ENCODE measurements around the gene GNAL.
A peak's percentile ranks its signal among the peaks of the same experiment; 100 is the strongest.
"Not testable (repeated sequence)": the region's sequence is repeated elsewhere in the genome, so short reads cannot be mapped to it uniquely, and the experiment has no call there.

GNAL gene

DNA sequence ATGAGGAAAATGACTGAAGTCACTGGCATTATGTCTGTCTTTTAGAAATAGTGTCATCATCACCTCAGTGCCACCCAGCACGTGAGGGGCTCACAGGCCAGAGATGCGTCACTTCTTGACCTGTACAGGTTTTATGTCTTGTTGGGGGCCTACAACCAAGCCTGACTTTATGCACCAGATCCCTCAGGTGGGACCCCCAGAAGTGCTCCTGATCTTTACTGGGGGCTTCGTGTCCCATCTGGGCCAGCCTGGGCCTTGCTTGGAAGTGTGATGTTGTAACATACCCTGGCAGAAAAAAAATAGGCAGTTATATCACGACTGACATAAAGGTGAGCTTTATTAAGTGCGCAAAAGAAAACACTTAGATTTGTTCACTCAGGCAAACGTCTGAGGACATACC lies 21.5 kb upstream of the GNAL start:
- DNase-seq: no peak
- in situ Hi-C loops (cut with MboI; ENCODE audit: low pct_unique_long_range_greater_than_20kb, low sequenced_read_pairs): no loop called here

DNA sequence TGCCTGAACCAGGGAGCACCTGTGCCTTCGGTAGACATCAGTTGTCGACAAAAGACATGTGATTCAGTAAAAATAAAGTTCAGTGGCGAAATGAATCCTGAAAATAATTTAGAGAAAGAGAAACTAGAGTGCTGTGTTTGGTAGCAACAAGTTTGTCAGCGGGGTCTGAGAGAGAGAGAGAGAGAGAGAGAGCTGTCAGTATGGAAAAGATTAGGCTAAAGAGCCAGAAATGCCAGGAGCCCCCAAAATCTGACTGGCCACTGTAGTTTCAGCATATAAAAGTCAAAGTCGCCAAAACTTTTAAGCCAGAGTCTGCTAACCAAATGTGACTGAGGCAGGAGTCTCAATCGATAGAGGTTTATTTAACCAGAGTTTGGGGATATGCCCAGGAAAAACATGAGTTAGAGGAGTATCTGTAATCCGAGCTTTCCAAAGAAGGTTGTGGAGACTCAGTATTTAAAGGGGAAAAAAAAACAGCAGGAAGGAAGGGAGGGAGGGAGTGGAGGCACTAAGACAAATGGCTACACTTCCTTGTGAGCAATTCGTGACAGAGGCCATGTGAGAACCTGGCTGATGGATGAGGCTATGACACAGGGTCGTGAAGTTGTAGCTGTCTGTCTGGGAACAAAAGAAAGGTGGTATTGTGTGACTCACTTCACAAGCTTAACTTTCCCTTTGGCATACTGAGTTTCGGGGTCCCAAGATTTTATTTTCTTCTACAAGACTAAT lies 20.5 kb upstream of the GNAL start:
- in situ Hi-C loops (cut with MboI; ENCODE audit: low pct_unique_long_range_greater_than_20kb, low sequenced_read_pairs): no loop called here

DNA sequence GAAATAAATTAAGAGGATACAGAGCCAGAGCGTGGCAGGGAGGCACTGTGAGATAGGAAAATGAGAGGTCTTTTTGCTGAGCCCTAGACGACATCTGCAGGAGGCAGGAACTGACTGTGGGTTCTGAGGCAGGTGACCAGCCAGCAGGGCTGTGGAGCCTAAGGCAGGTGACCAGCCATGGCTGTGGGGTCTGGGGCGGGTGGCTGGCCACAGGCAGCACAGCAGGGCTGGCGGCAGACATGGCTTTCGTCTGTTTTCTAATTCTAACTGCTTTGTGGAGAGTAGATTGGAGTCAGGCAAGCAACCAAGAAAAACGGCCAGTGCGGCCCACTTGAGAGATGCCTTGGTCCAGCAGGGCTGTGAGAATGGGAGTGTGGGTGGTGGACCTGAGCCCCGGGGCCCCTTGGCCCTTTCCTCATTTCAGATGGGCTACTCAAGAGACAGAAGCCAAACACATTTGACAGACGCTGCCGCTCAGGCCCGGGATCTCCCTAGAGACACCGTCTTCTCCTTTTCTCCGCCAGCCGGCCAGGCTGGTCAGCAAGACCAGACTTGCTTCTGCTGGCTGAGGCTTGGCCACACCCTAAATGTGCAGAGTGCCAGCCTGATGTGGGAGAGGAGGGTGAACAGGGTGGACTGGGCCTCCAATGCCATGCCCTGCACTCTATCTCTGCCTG lies 19.7 kb upstream of the GNAL start:
- in situ Hi-C loops (cut with MboI; ENCODE audit: low pct_unique_long_range_greater_than_20kb, low sequenced_read_pairs): no loop called here
- DNase-seq: no peak

More for the DNA sequence above, 20.5 kb upstream of the GNAL start:
- no peak for DNase-seq

DNA sequence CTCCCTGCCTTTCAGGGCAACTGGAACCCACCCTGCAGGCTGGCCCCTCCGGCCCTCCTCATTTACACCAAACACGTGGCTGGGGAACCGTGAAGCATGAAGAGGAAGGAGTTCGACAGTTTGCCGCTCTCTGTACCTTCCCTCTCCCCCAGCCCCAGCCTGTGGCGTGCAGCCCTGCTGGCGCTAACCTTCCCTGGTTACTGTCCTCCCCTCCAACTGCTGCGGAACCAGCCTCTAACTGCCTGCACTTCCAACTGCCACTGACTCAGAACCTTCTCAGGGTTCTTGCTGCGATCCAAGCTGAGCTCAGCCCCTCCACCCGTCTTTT lies 19.2 kb upstream of the GNAL start:
- DNase-seq: no peak
- in situ Hi-C loops (cut with MboI; ENCODE audit: low pct_unique_long_range_greater_than_20kb, low sequenced_read_pairs): no loop called here

DNA sequence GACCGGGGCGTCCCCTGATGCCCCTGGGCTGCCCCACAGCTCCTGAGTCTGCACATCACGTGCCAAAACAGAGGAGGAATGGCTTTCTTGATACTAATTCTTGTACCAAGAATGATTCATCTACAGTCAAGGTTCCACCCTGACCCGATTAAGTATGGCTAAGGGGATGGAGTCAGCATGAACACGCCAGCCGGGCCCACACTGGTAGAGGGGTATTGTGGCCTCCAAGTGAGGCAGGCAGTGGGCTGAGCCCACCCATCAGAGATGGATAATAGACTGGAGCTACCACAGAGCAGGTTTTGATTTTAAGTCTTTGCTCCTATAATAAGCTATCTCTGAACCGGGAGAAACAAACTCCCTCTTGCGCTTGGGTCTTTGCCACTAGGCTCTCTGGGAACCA lies 17.9 kb upstream of the GNAL start:
- in situ Hi-C loops (cut with MboI; ENCODE audit: low pct_unique_long_range_greater_than_20kb, low sequenced_read_pairs): no loop called here
- DNase-seq: no peak

DNA sequence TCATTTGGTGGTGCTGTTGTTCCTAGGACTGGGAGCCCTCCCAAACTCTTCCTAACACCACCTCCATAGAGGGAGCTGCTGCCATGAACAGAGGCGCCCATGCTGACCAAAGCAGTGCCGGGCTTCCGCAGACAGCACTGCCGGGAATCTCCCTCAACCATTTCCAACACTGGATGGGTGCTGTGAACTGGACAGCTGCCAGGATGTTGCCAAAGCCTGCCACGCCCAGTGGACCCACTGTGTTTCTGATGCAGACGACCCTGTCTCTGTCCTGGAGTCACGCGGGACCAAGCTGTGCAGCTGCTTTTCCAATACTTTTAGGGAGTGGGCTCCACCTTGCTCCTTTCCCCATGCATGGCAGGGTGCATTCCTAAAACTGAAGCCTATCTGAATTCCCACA lies 16.9 kb upstream of the GNAL start:
- no peak for DNase-seq
- in situ Hi-C loops (cut with MboI; ENCODE audit: low pct_unique_long_range_greater_than_20kb, low sequenced_read_pairs): no loop called here

DNA sequence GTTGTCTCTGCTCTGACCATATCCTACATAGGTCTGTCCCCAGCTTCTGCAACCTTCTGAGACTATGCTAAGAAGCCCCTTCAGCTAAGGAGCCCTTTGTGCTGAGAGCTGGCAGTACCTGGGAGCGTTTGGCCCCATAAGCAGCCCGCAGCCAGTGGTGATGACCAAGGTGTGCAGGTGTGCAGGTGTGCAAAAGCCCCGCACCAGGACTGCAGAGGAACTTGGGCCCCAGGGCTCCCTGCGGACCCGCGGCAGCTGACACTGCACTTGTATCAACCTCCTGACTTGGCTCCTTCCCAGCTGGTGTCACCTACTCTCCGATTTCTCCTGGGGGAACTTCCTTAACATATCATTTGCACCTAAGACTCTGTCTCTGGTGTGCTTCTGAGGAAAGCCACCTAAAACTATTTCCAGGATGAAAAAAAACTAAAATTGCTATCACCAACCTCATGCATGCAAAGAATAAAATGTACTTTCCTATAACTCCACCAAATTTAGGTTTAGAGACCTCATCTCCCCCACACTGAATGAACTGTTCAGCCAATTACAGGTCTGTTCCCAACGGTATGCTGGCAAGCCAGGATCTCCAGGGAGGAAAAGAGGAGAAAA lies 16.1 kb upstream of the GNAL start:
- no peak for DNase-seq
- in situ Hi-C loops (cut with MboI; ENCODE audit: low pct_unique_long_range_greater_than_20kb, low sequenced_read_pairs): no loop called here

DNA sequence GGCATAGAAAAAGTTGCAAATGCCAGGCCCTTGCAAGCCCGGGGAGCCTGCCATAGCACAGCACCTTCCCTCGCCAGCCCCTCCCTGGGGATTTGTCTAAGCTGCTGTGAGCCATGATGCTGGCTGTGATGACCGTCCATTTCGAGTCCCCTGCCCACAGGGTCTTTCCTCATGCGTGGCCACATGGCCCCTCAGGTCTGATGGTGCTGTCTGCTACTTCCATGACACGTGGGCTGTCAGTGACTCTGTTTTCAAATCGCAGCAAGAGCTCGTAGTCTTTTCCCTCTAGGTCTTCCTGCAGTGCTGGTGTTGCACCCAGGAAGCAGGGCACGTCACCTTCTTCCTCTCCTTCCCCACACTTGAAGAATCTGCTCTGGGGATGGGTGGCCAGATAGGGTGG lies 15.5 kb upstream of the GNAL start:
- no peak for DNase-seq
- in situ Hi-C loops (cut with MboI; ENCODE audit: low pct_unique_long_range_greater_than_20kb, low sequenced_read_pairs): no loop called here

DNA sequence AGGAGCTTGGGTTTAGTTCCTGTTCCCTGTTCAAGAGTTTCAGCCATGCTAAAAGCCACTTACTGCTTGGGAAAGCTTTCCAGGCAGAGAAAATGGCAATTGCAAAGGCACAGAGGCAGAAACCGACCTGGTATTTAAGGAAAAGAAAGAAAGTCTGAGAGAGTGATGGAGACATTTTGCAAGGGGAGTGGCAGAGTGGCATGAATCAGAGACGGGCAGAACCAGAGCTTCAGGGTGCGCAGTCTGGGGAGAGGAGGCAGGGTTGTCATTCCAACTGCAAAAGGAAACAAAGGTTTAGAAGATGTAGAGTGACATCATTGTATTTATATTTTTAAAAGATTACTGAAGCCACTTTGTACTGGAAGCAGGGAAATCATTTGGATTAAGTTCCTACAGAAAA lies 14.9 kb upstream of the GNAL start:
- in situ Hi-C loops (cut with MboI; ENCODE audit: low pct_unique_long_range_greater_than_20kb, low sequenced_read_pairs): no loop called here
- no peak for DNase-seq

DNA sequence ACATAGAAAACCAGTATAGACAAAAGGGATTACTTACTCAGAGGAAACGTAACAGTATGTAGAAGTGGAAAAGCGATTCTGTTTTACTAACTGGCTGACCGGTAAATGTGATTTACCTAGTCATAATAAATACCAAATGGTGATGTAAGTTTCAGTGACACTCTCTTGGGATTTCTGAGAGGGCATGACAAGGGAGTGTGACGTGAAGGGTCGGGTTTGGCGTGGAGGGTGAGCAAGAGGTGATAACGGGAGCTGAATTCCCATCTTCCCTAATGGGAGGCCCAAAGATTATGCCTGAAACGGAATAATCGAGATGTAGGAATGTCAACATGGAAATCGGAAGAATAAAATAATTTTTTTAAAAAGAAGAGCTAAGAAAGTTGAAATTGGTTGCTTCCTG lies 12.7 kb upstream of the GNAL start:
- DNase-seq: no peak
- in situ Hi-C loops (cut with MboI; ENCODE audit: low pct_unique_long_range_greater_than_20kb, low sequenced_read_pairs): no loop called here

DNA sequence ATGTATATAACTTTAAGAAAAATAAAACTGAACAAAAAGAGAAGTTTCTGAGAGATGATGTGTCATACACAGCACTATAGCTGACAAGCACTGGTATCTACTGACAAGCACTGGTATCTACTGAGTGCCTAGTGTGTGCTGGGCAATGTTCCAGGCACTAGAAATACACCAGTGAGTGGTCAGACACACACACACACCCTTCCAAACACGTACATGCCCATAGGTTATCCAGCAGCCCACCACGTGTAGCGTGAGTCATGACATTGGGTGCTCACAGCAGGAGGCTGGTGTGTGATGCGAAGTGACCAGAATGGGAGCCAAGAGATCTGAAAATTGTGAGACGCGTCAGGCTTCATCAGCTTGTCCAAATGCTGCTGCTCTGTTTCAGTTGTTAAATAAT lies 12.2 kb upstream of the GNAL start:
- in situ Hi-C loops (cut with MboI; ENCODE audit: low pct_unique_long_range_greater_than_20kb, low sequenced_read_pairs): no loop called here
- no peak for DNase-seq

DNA sequence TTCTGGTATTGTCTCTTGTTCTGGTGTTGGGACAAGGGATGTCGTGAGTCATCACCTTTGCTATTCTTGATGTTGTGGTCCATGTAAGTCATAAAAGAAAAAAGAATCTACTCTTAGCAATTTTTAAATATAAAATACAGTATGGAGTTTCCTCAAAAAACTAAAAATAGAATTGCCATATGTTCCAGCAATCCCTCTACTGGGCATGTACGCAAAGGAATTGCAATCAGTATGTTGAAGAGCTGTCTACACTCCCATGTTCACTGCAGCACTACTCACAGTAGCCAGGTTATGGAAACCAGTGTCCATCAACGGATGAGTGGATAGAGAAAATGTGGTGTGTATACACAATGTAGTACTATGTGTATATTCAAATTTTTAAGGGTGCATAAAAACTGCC lies 10.9 kb upstream of the GNAL start:
- DNase-seq: no peak

DNA sequence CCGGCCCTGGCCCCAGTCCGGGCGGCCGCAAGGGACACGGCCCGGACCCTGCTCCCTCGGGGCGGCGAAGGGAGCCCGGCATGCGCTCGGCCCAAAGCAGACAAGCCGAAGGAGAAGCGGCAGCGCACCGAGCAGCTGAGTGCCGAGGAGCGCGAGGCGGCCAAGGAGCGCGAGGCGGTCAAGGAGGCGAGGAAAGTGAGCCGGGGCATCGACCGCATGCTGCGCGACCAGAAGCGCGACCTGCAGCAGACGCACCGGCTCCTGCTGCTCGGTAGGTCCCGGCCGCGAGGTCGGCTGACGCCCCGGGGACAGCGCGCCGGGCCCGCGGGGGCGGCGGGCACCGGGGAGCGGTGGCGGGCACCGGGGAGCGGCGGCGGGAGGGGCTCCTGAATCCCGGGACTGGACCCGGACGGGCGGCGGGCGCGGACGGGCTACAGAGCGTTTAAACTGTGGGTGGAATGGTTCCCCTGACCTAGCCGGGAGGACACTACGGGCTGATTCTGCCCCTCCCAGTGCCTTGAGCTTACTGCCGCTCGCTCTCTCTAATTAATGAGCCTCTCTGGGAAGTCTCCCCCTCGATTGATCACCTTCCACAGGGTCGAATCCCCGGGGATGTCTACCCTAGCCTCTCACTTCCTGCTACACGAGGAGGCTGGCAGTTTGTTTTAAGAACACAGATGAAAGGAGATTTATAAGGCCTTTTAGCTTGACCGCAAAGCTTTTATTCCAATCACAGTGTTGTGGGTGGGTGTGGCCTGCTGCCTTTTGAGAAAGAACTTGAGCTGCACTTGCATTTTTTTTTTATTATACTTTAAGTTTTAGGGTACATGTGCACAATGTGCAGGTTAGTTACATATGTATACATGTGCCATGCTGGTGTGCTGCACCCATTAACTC lies 853 bp downstream of the GNAL start:
- in situ Hi-C loops (cut with MboI; ENCODE audit: low pct_unique_long_range_greater_than_20kb, low sequenced_read_pairs): no loop called here

More for the DNA sequence above, 10.9 kb upstream of the GNAL start:
- in situ Hi-C loops (cut with MboI; ENCODE audit: low pct_unique_long_range_greater_than_20kb, low sequenced_read_pairs): no loop called here

DNA sequence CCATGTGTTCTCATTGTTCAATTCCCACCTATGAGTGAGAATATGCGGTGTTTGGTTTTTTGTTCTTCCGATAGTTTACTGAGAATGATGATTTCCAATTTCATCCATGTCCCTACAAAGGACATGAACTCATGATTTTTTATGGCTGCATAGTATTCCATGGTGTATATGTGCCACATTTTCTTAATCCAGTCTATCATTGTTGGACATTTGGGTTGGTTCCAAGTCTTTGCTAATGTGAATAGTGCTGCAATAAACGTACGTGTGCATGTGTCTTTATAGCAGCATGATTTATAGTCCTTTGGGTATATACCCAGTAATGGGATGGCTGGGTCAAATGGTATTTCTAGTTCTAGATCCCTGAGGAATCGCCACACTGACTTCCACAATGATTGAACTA lies 1.6 kb downstream of the GNAL start:
- in situ Hi-C loops (cut with MboI; ENCODE audit: low pct_unique_long_range_greater_than_20kb, low sequenced_read_pairs); DNase-seq: not testable (repeated sequence)

More for the DNA sequence above, 853 bp downstream of the GNAL start:
- DNase-seq: peak; percentile 45

DNA sequence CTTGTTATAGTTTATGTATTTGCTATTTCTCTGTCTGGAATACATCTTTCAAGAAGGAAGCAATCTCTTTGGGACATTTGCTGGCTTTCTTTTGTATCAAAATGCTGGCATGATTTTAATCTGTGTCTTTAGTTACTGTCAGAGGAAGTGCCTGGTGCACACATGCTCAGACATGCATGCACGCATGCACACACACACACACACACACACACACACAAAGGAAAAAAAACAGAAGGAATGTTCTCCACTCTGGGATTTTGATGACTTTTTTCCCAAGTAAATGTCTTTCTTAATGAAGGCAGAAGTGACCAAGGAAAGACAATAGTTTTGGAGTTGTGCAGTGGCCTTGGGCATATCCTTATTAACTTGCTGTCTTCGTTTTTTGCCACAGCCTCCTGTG lies 6.7 kb downstream of the GNAL start:
- in situ Hi-C loops (cut with MboI; ENCODE audit: low pct_unique_long_range_greater_than_20kb, low sequenced_read_pairs): no loop called here

DNA sequence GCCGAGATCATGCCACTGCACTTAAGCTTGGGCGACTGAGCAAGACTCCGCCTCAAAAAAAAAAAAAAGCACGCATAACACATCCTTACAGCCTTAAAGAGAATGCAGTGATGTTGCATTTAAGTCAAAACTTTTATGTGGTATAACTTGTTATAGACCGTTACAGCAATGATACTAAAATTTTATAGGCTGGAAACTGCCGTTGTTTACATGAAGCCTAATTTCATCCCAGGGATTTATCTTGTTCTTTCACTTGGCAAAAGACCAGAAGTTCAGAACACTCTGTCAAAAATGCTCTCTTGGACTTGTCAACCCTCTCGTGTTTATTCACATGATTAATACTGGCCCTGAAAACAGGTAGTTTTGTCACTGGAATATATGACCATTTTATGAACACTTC lies 7.4 kb downstream of the GNAL start:
- DNase-seq: no peak
- in situ Hi-C loops (cut with MboI; ENCODE audit: low pct_unique_long_range_greater_than_20kb, low sequenced_read_pairs): no loop called here

More for the DNA sequence above, 6.7 kb downstream of the GNAL start:
- no peak for DNase-seq

DNA sequence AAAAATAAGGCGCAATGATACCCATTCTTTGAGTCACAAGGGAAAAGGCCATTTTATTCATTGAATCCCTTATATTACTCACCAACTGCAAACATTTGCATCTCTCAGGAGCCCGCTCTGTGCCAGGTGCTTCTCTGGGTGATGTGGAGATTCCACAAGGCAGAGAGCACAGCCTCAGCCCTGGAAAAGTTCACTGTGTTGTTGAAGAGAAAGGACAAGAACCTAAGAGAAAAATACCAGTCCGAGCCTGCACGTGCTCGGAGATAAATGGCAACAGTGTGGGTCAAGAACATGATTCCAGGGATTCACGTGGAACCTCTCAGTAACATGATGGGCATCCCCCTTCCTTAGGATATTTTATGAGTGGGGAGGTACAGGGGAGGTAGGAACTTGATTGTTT lies 11.8 kb downstream of the GNAL start:
- no peak for DNase-seq
- in situ Hi-C loops (cut with MboI; ENCODE audit: low pct_unique_long_range_greater_than_20kb, low sequenced_read_pairs): no loop called here

DNA sequence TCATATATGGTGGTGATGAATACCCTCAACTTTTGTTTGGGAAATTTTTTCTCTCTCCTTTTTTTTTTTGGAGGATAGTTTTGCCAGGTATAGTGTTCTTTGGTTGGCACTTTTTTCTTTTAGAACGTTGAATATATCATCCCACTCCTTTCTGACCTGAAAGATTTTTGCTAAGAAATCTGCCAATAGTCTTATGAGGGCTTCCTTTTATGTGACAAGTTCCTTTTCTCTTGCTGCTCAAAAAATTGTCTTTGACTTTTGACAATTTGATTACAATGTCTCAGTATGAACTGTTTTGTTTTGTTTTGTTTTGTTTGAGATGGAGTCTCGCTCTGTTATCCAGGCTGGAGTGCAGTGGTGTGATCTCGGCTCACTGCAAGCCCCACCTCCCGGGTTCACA lies 21.5 kb downstream of the GNAL start:
- no peak for DNase-seq
- in situ Hi-C loops (cut with MboI; ENCODE audit: low pct_unique_long_range_greater_than_20kb, low sequenced_read_pairs): no loop called here

DNA sequence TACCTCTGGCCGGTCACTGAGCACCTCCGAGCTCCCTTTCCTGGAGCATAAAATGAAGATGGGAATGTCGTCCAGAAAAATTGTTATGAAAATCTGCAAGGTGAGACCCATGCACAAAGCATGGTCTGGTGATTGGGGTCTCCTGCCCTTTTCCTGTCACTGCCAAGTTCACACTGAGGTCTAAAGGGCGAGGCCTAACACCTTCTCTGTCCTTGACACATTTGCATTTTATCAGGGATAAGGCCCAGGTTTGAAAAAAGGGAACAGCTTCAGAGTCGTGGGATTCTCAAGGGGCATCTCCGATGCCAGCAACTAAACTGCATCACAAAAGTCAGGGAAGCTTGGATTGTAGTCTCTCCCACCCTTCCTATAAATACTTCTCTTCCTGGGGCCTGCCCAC lies 24.7 kb downstream of the GNAL start:
- DNase-seq: no peak
- in situ Hi-C loops (cut with MboI; ENCODE audit: low pct_unique_long_range_greater_than_20kb, low sequenced_read_pairs): no loop called here
